Thoracic aorta (tissue), 2 donors: ENCODE data around the gene HPS1. TPM values are rescaled to one million over a fixed set of nuclear protein-coding genes. Genes with fewer than 3 reads are reported as not detected.
A peak's percentile ranks its signal among the peaks of the same experiment; 100 is the strongest.

Source experiments
- ATAC-seq: fragments of 150-250 bp; one replicate; pipeline ENCODE4 v1.8.0; 2017; ENCODE audit warnings: low read depth; ENCODE audit not compliant: insufficient number of reproducible peaks, low FRiP score
- DNase-seq: peaks from one replicate; pipeline ENCODE4 v3.0.0-alpha.2; 2020; ENCODE audit warnings: low spot score
- H3K27ac ChIP-seq, 2 donors: fragments of 200-600 bp; sonication (generic); 1 replicate in 1 of 2; 2 replicates in 1 of 2; pipeline ENCODE4 v1.5.1; 2016; ENCODE audit warnings: mild to moderate bottlenecking in 2 of 2, moderate library complexity in 2 of 2
- H3K27me3 ChIP-seq: fragments of 200-600 bp; sonication (generic); replicated peaks from 2 replicates; pipeline ENCODE4 v1.6.0; 2016; ENCODE audit warnings: mild to moderate bottlenecking; ENCODE audit not compliant: insufficient read depth
- H3K36me3 ChIP-seq: fragments of 200-600 bp; sonication (generic); one replicate; pipeline ENCODE4 v1.5.1; 2016
- H3K4me1 ChIP-seq, 2 donors: fragments of 200-600 bp; sonication (generic); 1 replicate in 1 of 2; 2 replicates in 1 of 2; pipeline versions ENCODE4 v1.5.1 to v1.6.0; 2016; ENCODE audit warnings: low read depth in 2 of 2, mild to moderate bottlenecking in 1 of 2; ENCODE audit not compliant: control insufficient read depth in 1 of 2
- H3K4me3 ChIP-seq: fragments of 200-600 bp; sonication (generic); 2 replicates; pipeline ENCODE4 v1.5.1; 2016; ENCODE audit warnings: mild to moderate bottlenecking
- H3K9me3 ChIP-seq: fragments of 200-600 bp; sonication (generic); 2 replicates; pipeline ENCODE4 v1.5.1; 2016
- CTCF ChIP-seq: fragments of 200-600 bp; sonication (generic); IDR thresholded peaks from one replicate; pipeline ENCODE4 v1.5.1; 2019; ENCODE audit warnings: antibody characterized with exemption
- total RNA-seq, 2 donors: library from RNA; depleted of rRNA; stranded (reverse); fragments of >200 nt; gene quantifications; one replicate each; pipeline versions ENCODE4 v1.1.0 to v1.2.3, GENCODE V29; 2016

HPS1 gene
- total RNA-seq = 10 to 100 TPM; 60.1 to 79.3 TPM

DNA sequence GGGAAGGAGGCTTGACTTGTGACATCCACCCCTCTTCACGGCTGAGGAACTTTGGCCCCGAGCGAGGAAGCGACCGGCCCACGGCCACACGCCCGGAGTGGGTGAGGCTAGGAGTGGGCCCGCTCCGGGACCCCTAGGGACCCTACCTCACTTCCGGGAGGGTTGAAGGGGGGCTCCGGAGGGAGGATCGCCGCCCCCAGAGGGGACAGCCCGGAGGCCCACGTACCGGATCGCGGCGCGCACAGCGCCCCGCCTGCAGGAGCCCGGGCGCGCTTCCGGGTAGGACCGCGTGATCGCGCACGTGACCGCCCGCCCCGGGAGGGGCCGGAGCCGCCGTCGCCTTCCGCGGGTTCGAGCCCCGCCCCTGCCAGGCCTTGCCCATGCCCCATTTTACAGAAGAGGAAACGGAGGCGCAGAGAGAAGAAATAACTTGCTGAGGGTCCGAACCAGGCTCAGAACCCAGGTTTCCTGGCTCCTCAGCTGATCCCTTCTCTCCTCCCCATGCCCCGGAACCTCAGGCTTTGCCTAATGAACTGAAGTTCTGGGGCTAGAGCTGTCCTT is at the start of gene HPS1:
Gene HPS1, minus strand, starts transcription at position 275 of the 561 bp plus-strand sequence. CDS start 3,695 bp downstream, outside the sequence.
- DNase-seq = no peak
- Histone ChIP-seq H3K27ac (peak within 1 kb of the TSS; percentile 84 to 95), H3K9me3 (no peaks in the 10 kb centered on the region), H3K4me3 (peak within 1 kb of the TSS; percentile 86), H3K27me3 (no peaks in the 10 kb centered on the region), H3K4me1 (peaks cover 2 to 6% of the 10 kb centered on the region in 2 donors), H3K36me3 (peaks cover 7% of the 10 kb centered on the region)
- ATAC-seq = peak; percentile 78
- TF ChIP-seq CTCF = no peak

GRCh38 chr10:98492763-98493162 is 46.0 kb upstream of the HPS1 start:
- no peak overlapping the region for H3K4me3 ChIP-seq
- no peaks in the 10 kb centered on the region for H3K36me3 ChIP-seq
- H3K9me3 ChIP-seq = peaks cover 6% of the 10 kb centered on the region
- H3K27me3 ChIP-seq = no peaks in the 10 kb centered on the region
- no peak overlapping the region for H3K27ac ChIP-seq
- no peaks in the 10 kb centered on the region for H3K4me1 ChIP-seq
- ATAC-seq = no peak
- no peak for DNase-seq
- TF ChIP-seq CTCF = no peak

DNA sequence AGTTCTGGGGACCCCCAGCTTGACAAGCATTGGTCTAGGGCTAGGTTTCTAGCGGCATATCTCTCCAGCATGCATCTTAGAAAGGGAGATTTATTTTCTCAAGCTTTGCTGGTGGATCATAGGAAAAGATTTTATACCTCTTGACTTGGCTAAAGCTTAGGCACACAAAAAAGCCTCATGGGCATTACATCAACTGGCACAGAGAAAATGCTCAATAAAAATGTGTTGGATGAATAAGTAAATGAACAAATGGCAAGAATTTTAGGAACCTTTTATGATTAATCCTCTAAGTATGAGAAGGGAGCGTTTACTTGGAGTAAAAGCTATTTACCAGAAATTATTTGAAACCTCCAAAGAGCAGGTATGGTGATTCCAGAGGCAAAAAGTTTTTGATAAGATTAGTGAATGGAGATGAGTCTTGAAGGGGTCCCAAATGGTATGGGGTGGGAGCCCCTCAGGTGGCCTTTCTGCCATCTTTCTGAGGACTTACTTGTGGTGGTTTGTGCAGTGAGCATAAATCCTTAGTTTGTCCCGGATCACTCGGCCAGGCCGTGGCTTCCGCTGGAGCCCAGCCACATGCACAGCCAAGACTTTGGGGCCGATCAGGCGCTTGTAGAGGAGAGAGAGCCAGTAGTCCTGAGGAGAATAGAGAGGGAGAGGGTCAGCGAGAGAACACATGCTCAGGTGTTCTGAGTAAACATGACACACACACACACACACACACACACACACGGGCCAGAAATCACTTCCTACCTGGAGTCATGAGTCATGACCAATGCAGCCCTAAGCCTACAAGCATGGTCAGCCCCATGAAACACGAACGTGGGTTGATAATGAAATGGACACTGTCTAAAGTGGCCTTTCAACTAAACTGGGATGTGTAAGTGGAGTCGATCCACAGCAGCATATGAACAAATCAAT is 43.1 kb upstream of the HPS1 start:
- no peaks in the 10 kb centered on the region for H3K36me3 ChIP-seq
- H3K4me3 ChIP-seq = no peak overlapping the region
- H3K9me3 ChIP-seq = no peaks in the 10 kb centered on the region
- no peaks in the 10 kb centered on the region for H3K27me3 ChIP-seq
- ATAC-seq (no peak), DNase-seq (no peak)
- no peaks in the 10 kb centered on the region for H3K4me1 ChIP-seq
- no peak overlapping the region for H3K27ac ChIP-seq
- no peak for TF ChIP-seq CTCF

GRCh38 chr10:98488669-98489430 is 42.1 kb upstream of the HPS1 start:
- Histone ChIP-seq H3K9me3 (no peaks in the 10 kb centered on the region), H3K4me3 (no peak overlapping the region), H3K27ac (no peak overlapping the region), H3K36me3 (no peaks in the 10 kb centered on the region), H3K4me1 (no peaks in the 10 kb centered on the region), H3K27me3 (no peaks in the 10 kb centered on the region)
- no peak for DNase-seq
- no peak for ATAC-seq
- TF ChIP-seq CTCF = no peak

GRCh38 chr10:98487649-98488048 is 40.9 kb upstream of the HPS1 start:
- TF ChIP-seq CTCF = no peak
- Histone ChIP-seq H3K27ac (no peak overlapping the region), H3K36me3 (no peaks in the 10 kb centered on the region), H3K27me3 (no peaks in the 10 kb centered on the region), H3K4me1 (no peaks in the 10 kb centered on the region), H3K4me3 (no peak overlapping the region), H3K9me3 (no peaks in the 10 kb centered on the region)
- ATAC-seq (no peak), DNase-seq (no peak)
